ENCODE results near the gene COPS7A. TPM values are rescaled to one million over a fixed set of nuclear protein-coding genes. Genes with fewer than 3 reads are reported as not detected.

Gene COPS7A
- polyA plus RNA-seq (ENCODE audit: insufficient read length in 4 of 4), result 10 to 100 TPM; 66.4 to 74.5 (median 69.6) TPM

GRCh38 chr12:6723607-6724408 is at the start of gene COPS7A:
Gene COPS7A (plus strand): TSS chr12:6724046. CDS start chr12:6724657, 611 bp downstream.
- peak; percentile 93 to 96 (median 94) for DNase-seq (ENCODE audit: low read depth in 4 of 4, low spot score in 3 of 4)

GRCh38 chr12:6676962-6677361 is 46.9 kb upstream of the COPS7A start:
- no peak for DNase-seq (ENCODE audit: low read depth in 4 of 4, low spot score in 3 of 4)

GRCh38 chr12:6684609-6685008 is 39.2 kb upstream of the COPS7A start:
- no peak for DNase-seq (ENCODE audit: low read depth in 4 of 4, low spot score in 3 of 4)

- no peak for DNase-seq (ENCODE audit: low read depth in 4 of 4, low spot score in 3 of 4)
Measured at GRCh38 chr12:6685814-6686213, 38.0 kb upstream of the COPS7A start.

- no peak for DNase-seq (ENCODE audit: low read depth in 4 of 4, low spot score in 3 of 4)
Measured at GRCh38 chr12:6688543-6688998, 35.3 kb upstream of the COPS7A start.

- peak; percentile 96 to 99 (median 99) for DNase-seq (ENCODE audit: low read depth in 4 of 4, low spot score in 3 of 4)
Measured at GRCh38 chr12:6688999-6689882, 34.6 kb upstream of the COPS7A start, which contains the start of gene ZNF384. Gene ZNF384 (minus strand): TSS chr12:6689375. CDS start chr12:6679520, 9,855 bp downstream.

- no peak for DNase-seq (ENCODE audit: low read depth in 4 of 4, low spot score in 3 of 4)
Measured at GRCh38 chr12:6691473-6691872, 32.4 kb upstream of the COPS7A start.

GRCh38 chr12:6692888-6693287 is 31.0 kb upstream of the COPS7A start:
- DNase-seq (ENCODE audit: low read depth in 4 of 4, low spot score in 3 of 4), result no peak

- DNase-seq (ENCODE audit: low read depth in 4 of 4, low spot score in 3 of 4), result no peak
Measured at GRCh38 chr12:6693832-6694355, 30.0 kb upstream of the COPS7A start.

GRCh38 chr12:6694701-6695100 is 29.1 kb upstream of the COPS7A start:
- no peak for DNase-seq (ENCODE audit: low read depth in 4 of 4, low spot score in 3 of 4)

GRCh38 chr12:6695313-6696045 is 28.4 kb upstream of the COPS7A start:
- no peak for DNase-seq (ENCODE audit: low read depth in 4 of 4, low spot score in 3 of 4)

GRCh38 chr12:6696690-6697583 is 26.9 kb upstream of the COPS7A start:
- DNase-seq (ENCODE audit: low read depth in 4 of 4, low spot score in 3 of 4), result no peak

- DNase-seq (ENCODE audit: low read depth in 4 of 4, low spot score in 3 of 4), result peak in 1 of 4 donors; percentile 31
Measured at GRCh38 chr12:6697584-6698351, 26.1 kb upstream of the COPS7A start.

- DNase-seq (ENCODE audit: low read depth in 4 of 4, low spot score in 3 of 4), result no peak
Measured at GRCh38 chr12:6698352-6699046, 25.3 kb upstream of the COPS7A start.

- DNase-seq (ENCODE audit: low read depth in 4 of 4, low spot score in 3 of 4), result no peak
Measured at GRCh38 chr12:6699259-6699988, 24.4 kb upstream of the COPS7A start.

GRCh38 chr12:6699989-6700645 is 23.7 kb upstream of the COPS7A start:
- DNase-seq (ENCODE audit: low read depth in 4 of 4, low spot score in 3 of 4), result no peak

GRCh38 chr12:6700646-6701051 is 23.2 kb upstream of the COPS7A start, which contains the start of gene PIANP:
Gene PIANP (minus strand): TSS chr12:6700815. CDS start chr12:6698061, 2,754 bp downstream.
- peak in 2 of 4 donors; percentile 28 to 48 for DNase-seq (ENCODE audit: low read depth in 4 of 4, low spot score in 3 of 4)

All from right renal pelvis (tissue), 4 donors.